ENCODE measurements around the gene GLT6D1. TPM values are rescaled to one million over a fixed set of nuclear protein-coding genes. Genes with fewer than 3 reads are reported as not detected.
A peak's percentile ranks its signal among the peaks of the same experiment; 100 is the strongest.

Gene GLT6D1
- total RNA-seq, 4 donors from 2014 or later = not detected

- WGBS, 2 donors = 78 to 88% methylated on average over 11 to 29 of the region's 32 CpGs
- H3K27me3 ChIP-seq = no peaks in the 10 kb centered on the region
- H3K9me3 ChIP-seq = no peaks in the 10 kb centered on the region
- intact Hi-C loops (cut with DNase I) = no loop called here
- DNase-seq = no peak
- no peak overlapping the region for H3K4me3 ChIP-seq (replicated peaks in 1 of 3)
- no peaks in the 10 kb centered on the region for H3K36me3 ChIP-seq
- H3K4me1 ChIP-seq = no peaks in the 10 kb centered on the region
- no peak overlapping the region for H3K27ac ChIP-seq
- TF ChIP-seq POLR2A (IDR thresholded peaks at IDR 0.05) (no peak), CTCF (IDR thresholded peaks at IDR 0.05) (no peak)
Measured at GRCh38 chr9:135664801-135665794, 25.8 kb upstream of the GLT6D1 start.

- H3K27ac ChIP-seq = no peak overlapping the region
- WGBS, 2 donors = 83 to 85% methylated on average over 10 of the region's 10 CpGs
- DNase-seq = no peak
- H3K4me1 ChIP-seq = no peaks in the 10 kb centered on the region
- TF ChIP-seq CTCF (IDR thresholded peaks at IDR 0.05) (no peak), POLR2A (IDR thresholded peaks at IDR 0.05) (no peak)
- no peaks in the 10 kb centered on the region for H3K27me3 ChIP-seq
- intact Hi-C loops (cut with DNase I) = no loop called here
- no peaks in the 10 kb centered on the region for H3K36me3 ChIP-seq
- no peak overlapping the region for H3K4me3 ChIP-seq (replicated peaks in 1 of 3)
- no peaks in the 10 kb centered on the region for H3K9me3 ChIP-seq
Measured at GRCh38 chr9:135664266-135664665, 24.9 kb upstream of the GLT6D1 start.

- WGBS, 2 donors = 92 to 96% methylated on average over 11 to 12 of the region's 12 CpGs
- TF ChIP-seq POLR2A (IDR thresholded peaks at IDR 0.05) (no peak), CTCF (IDR thresholded peaks at IDR 0.05) (no peak)
- H3K9me3 ChIP-seq = no peaks in the 10 kb centered on the region
- H3K27me3 ChIP-seq = no peaks in the 10 kb centered on the region
- intact Hi-C loops (cut with DNase I) = no loop called here
- H3K36me3 ChIP-seq = no peaks in the 10 kb centered on the region
- no peaks in the 10 kb centered on the region for H3K4me1 ChIP-seq
- H3K4me3 ChIP-seq (replicated peaks in 1 of 3) = no peak overlapping the region
- H3K27ac ChIP-seq = no peak overlapping the region
- no peak for DNase-seq
Measured at GRCh38 chr9:135663857-135664256, 24.5 kb upstream of the GLT6D1 start.

- H3K4me1 ChIP-seq = no peaks in the 10 kb centered on the region
- TF ChIP-seq POLR2A (IDR thresholded peaks at IDR 0.05) (no peak), CTCF (IDR thresholded peaks at IDR 0.05) (no peak)
- WGBS, 2 donors = 41 to 64% methylated on average over 3 of the region's 3 CpGs
- no peaks in the 10 kb centered on the region for H3K27me3 ChIP-seq
- no peak overlapping the region for H3K4me3 ChIP-seq (replicated peaks in 1 of 3)
- intact Hi-C loops (cut with DNase I) = no loop called here
- no peaks in the 10 kb centered on the region for H3K9me3 ChIP-seq
- no peaks in the 10 kb centered on the region for H3K36me3 ChIP-seq
- DNase-seq = no peak
- no peak overlapping the region for H3K27ac ChIP-seq
Measured at GRCh38 chr9:135663451-135663770, 24.1 kb upstream of the GLT6D1 start.

- intact Hi-C loops (cut with DNase I) = no loop called here
- H3K27me3 ChIP-seq = no peaks in the 10 kb centered on the region
- no peak for TF ChIP-seq CTCF (IDR thresholded peaks at IDR 0.05)
- no peak for TF ChIP-seq POLR2A (IDR thresholded peaks at IDR 0.05)
Measured at GRCh38 chr9:135662758-135663450, 23.6 kb upstream of the GLT6D1 start, which contains the start of gene LCN9. Gene LCN9 (plus strand): TSS chr9:135663309. CDS start chr9:135663322, 13 bp downstream.

More at GRCh38 chr9:135662758-135663450, 23.6 kb upstream of the GLT6D1 start, which contains the start of gene LCN9:
- Histone ChIP-seq H3K9me3 (no peaks in the 10 kb centered on the region), H3K4me1 (no peaks in the 10 kb centered on the region), H3K27ac (no peak within 1 kb of the TSS), H3K36me3 (no peaks in the 10 kb centered on the region), H3K4me3 (replicated peaks in 1 of 3) (no peak within 1 kb of the TSS)
- WGBS, 2 donors = 52% methylated on average over 18 to 22 of the region's 25 CpGs
- peak in 1 of 2 donors; percentile 13 for DNase-seq
